Fibroblast of lung (primary cell): ENCODE measurements around the gene TESK1.

Experiments used
- EZH2 ChIP-seq: IDR thresholded peaks from 2 replicates; pipeline ENCODE4 v1.5.1; 2012; ENCODE audit warnings: low read length, control low read depth, mild to moderate bottlenecking; ENCODE audit errors: missing control alignments
- TF ChIP-seq, protein P1 (sequence below), 2 donors: IDR thresholded peaks in 1 of 2; conservative IDR thresholded peaks in 1 of 2; 1 replicate in 1 of 2; 2 replicates in 1 of 2; pipeline ENCODE4 v1.5.1; 2011 to 2012; ENCODE audit warnings: low read length in 2 of 2, control low read depth in 1 of 2, inconsistent platforms in 1 of 2, low read depth in 1 of 2, mild to moderate bottlenecking in 1 of 2

DNA sequence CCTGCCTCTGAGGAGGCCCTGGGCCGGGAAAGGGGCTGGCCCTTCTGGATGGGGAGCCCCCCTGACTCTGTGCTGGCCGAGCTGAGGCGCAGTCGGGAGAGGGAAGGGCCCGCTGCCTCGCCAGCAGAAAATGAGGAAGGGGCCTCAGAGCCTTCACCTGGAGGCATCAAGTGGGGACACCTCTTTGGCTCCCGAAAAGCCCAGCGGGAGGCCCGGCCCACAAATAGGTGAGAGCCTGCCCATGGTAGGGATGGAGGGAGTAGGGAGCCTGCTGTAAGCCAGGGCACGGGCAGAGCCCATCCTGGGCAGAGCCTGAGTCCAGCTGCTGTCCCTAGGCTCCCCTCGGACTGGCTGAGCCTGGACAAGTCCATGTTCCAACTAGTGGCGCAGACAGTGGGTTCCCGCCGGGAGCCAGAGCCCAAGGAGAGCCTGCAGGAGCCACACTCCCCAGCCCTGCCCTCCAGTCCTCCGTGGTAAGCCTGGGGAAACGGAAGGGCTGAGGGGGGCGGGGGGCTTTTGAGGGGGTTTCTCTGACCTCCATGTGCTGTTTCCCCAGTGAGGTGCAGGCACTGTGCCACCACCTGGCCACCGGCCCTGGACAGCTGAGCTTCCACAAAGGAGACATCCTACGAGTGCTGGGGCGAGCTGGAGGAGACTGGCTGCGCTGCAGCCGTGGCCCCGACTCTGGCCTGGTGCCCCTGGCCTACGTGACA lies 44.3 kb upstream of the TESK1 start:
- TF ChIP-seq, protein P1, sequence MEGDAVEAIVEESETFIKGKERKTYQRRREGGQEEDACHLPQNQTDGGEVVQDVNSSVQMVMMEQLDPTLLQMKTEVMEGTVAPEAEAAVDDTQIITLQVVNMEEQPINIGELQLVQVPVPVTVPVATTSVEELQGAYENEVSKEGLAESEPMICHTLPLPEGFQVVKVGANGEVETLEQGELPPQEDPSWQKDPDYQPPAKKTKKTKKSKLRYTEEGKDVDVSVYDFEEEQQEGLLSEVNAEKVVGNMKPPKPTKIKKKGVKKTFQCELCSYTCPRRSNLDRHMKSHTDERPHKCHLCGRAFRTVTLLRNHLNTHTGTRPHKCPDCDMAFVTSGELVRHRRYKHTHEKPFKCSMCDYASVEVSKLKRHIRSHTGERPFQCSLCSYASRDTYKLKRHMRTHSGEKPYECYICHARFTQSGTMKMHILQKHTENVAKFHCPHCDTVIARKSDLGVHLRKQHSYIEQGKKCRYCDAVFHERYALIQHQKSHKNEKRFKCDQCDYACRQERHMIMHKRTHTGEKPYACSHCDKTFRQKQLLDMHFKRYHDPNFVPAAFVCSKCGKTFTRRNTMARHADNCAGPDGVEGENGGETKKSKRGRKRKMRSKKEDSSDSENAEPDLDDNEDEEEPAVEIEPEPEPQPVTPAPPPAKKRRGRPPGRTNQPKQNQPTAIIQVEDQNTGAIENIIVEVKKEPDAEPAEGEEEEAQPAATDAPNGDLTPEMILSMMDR (conservative IDR thresholded peaks at IDR 0.05 in 1 of 2, IDR thresholded peaks at IDR 0.05 in 1 of 2; ENCODE audit: low read depth in 1 of 2, low read length in 2 of 2): no peak
- no peak for TF ChIP-seq EZH2
